ENCODE results near the gene C2orf81.
"Not testable (repeated sequence)": the region's sequence is repeated elsewhere in the genome, so short reads cannot be mapped to it uniquely, and the experiment has no call there.

Gene C2orf81

GRCh38 chr2:74421221-74421870 is at the start of gene C2orf81, which contains the start of gene WDR54:
TSS of gene C2orf81 (minus strand) at chr2:74421619. CDS start at chr2:74421560, 59 bp downstream.
TSS of gene WDR54 (plus strand) at chr2:74421730. CDS start at chr2:74422154, 424 bp downstream.
- peak; percentile 92 for DNase-seq (ENCODE audit: low spot score)

- DNase-seq (ENCODE audit: low spot score): not testable (repeated sequence)
These were observed 49.3 kb upstream of the C2orf81 start for GRCh38 chr2:74470742-74471141.

- no peak for DNase-seq (ENCODE audit: low spot score)
These were observed 43.0 kb upstream of the C2orf81 start for GRCh38 chr2:74464406-74464805.

- DNase-seq (ENCODE audit: low spot score): no peak
These were observed 41.3 kb upstream of the C2orf81 start for GRCh38 chr2:74462786-74463105.

GRCh38 chr2:74462054-74462785 is 40.8 kb upstream of the C2orf81 start:
- DNase-seq (ENCODE audit: low spot score): no peak

GRCh38 chr2:74461187-74462053 is 40.0 kb upstream of the C2orf81 start:
- DNase-seq (ENCODE audit: low spot score): no peak

- not testable (repeated sequence) for DNase-seq (ENCODE audit: low spot score)
These were observed 38.8 kb upstream of the C2orf81 start for GRCh38 chr2:74460187-74460586.

- not testable (repeated sequence) for DNase-seq (ENCODE audit: low spot score)
These were observed 38.2 kb upstream of the C2orf81 start for GRCh38 chr2:74459503-74460118.

- no peak for DNase-seq (ENCODE audit: low spot score)
These were observed 37.5 kb upstream of the C2orf81 start for GRCh38 chr2:74458938-74459363.

GRCh38 chr2:74458132-74458937 is 36.9 kb upstream of the C2orf81 start, which contains the start of gene WBP1:
TSS of gene WBP1 (plus strand) at chr2:74458438. CDS start at chr2:74458603, 165 bp downstream.
- peak; percentile 95 for DNase-seq (ENCODE audit: low spot score)

- DNase-seq (ENCODE audit: low spot score): peak; percentile 55
These were observed 36.2 kb upstream of the C2orf81 start for GRCh38 chr2:74457549-74458131.

GRCh38 chr2:74457129-74457548 is 35.7 kb upstream of the C2orf81 start:
- no peak for DNase-seq (ENCODE audit: low spot score)

GRCh38 chr2:74454654-74455511 is 33.5 kb upstream of the C2orf81 start, which contains the start of gene INO80B:
TSS of gene INO80B (plus strand) at chr2:74455087. CDS start at chr2:74455117, 30 bp downstream.
- DNase-seq (ENCODE audit: low spot score): peak; percentile 68

GRCh38 chr2:74450570-74451190 is 29.3 kb upstream of the C2orf81 start:
- no peak for DNase-seq (ENCODE audit: low spot score)

- no peak for DNase-seq (ENCODE audit: low spot score)
These were observed 27.4 kb upstream of the C2orf81 start for GRCh38 chr2:74448771-74449170.

GRCh38 chr2:74447230-74447999 is 26.0 kb upstream of the C2orf81 start:
- no peak for DNase-seq (ENCODE audit: low spot score)

GRCh38 chr2:74444498-74445318 is 23.3 kb upstream of the C2orf81 start:
- DNase-seq (ENCODE audit: low spot score): no peak
